Spleen (tissue), 11 donors: ENCODE data around the gene EPHB6. TPM values are rescaled to one million over a fixed set of nuclear protein-coding genes. Genes with fewer than 3 reads are reported as not detected.

Experiments used
- DNase-seq: peaks from one replicate; pipeline ENCODE4 v3.0.0-alpha.2; 2020
- H3K27ac ChIP-seq, 8 donors: fragments of 200-600 bp; sonication (generic) in 7 of 8; 1 replicate in 4 of 8; 2 replicates in 4 of 8; pipeline versions ENCODE4 v1.5.0 to v1.8.0; 2016 to 2021; ENCODE audit warnings: inconsistent platforms in 4 of 8, mild to moderate bottlenecking in 4 of 8, moderate library complexity in 1 of 8
- H3K27me3 ChIP-seq, 7 donors: fragments of 200-600 bp; sonication (generic) in 6 of 7; replicated peaks in 1 of 7; 1 replicate in 4 of 7; 2 replicates in 3 of 7; pipeline versions ENCODE4 v1.5.0 to v1.8.0; 2016 to 2021; ENCODE audit warnings: inconsistent platforms in 3 of 7, mild to moderate bottlenecking in 1 of 7
- H3K36me3 ChIP-seq, 6 donors: fragments of 200-600 bp; sonication (generic) in 5 of 6; 1 replicate in 4 of 6; 2 replicates in 2 of 6; pipeline versions ENCODE4 v1.5.0 to v1.8.0; 2016 to 2021; ENCODE audit warnings: inconsistent platforms in 2 of 6
- H3K4me1 ChIP-seq, 6 donors: fragments of 200-600 bp; sonication (generic) in 5 of 6; 1 replicate in 3 of 6; 2 replicates in 3 of 6; pipeline versions ENCODE4 v1.5.0 to v1.8.0; 2016 to 2021; ENCODE audit warnings: inconsistent platforms in 3 of 6
- H3K4me3 ChIP-seq, 8 donors: fragments of 200-600 bp; sonication (generic) in 7 of 8; 1 replicate in 4 of 8; 2 replicates in 4 of 8; pipeline versions ENCODE4 v1.5.0 to v1.8.0; 2016 to 2021; ENCODE audit warnings: inconsistent platforms in 4 of 8, mild to moderate bottlenecking in 4 of 8, moderate library complexity in 2 of 8
- H3K9me3 ChIP-seq, 8 donors: fragments of 200-600 bp; sonication (generic) in 7 of 8; 1 replicate in 4 of 8; 2 replicates in 4 of 8; pipeline versions ENCODE4 v1.5.0 to v1.8.0; 2016 to 2021; ENCODE audit warnings: inconsistent platforms in 4 of 8
- CTCF ChIP-seq, 11 experiments: fragments of 200-600 bp in 7 of 11; fragments of 450-650 bp in 4 of 11; sonication (generic) in 4 of 11; IDR thresholded peaks in 8 of 11; conservative IDR thresholded peaks in 3 of 11; 1 replicate in 7 of 11; 2 replicates in 4 of 11; pipeline versions ENCODE4 v1.4.0 to v1.8.0; 2016 to 2021; ENCODE audit warnings: antibody characterized with exemption in 11 of 11, inconsistent platforms in 4 of 11, mild to moderate bottlenecking in 1 of 11
- POLR2A ChIP-seq, 3 donors: fragments of 450-650 bp; IDR thresholded peaks; one replicate each; pipeline ENCODE4 v1.5.1; 2017; ENCODE audit warnings: antibody characterized with exemption in 3 of 3, mild to moderate bottlenecking in 1 of 3
- POLR2AphosphoS5 ChIP-seq, 3 donors: sonication (generic); formaldehyde crosslinking; IDR thresholded peaks; one replicate each; pipeline ENCODE4 v1.5.1; 2017; ENCODE audit warnings: antibody characterized with exemption in 3 of 3
- WGBS, 5 donors: extraction: QIAGEN DNeasy Blood & Tissue Kit in 3 of 5; methylation state at CpG; one replicate each; pipeline versions ENCODE4 v1.1.5 to v1.1.7; 2013 to 2018; 5-methylcytosine and 5-hydroxymethylcytosine counted together
- intact Hi-C: fragments of 100-400 bp; cut with DNase I; formaldehyde crosslinking; loops from one replicate; pipeline ENCODE4 v1.15.0; 2023; ENCODE audit warnings: low total_unique reads
- polyA plus RNA-seq, 3 donors: library from polyadenylated mRNA; stranded (reverse); fragments of 200-250 nt; gene quantifications; one replicate each; pipeline ENCODE4 v1.2.1, GENCODE V29; 2013
- total RNA-seq, 7 donors: library from RNA; depleted of rRNA in 3 of 7; stranded (reverse); fragments of >200 nt in 3 of 7; fragmentation: NEBNext Ultra II Directional in 4 of 7; extraction: Animal tissue kit (Norgen Biotek cat#: 25700) in 4 of 7; gene quantifications; one replicate each; pipeline versions ENCODE4 v1.1.0 to v1.2.1, GENCODE V29; 2016 to 2021
- donor health status: healthy with polysubstance abuse.
- donor health status: DM: no; HTN: no; CAD: no; lungs with moderate emphysema.
- donor health status: DM: no; HTN: no; CAD: no.
- donor health status: Bipolar disorder and iron deficiency.
- donor health status: healthy.
- donor health status: DM: no; HTN: no; CAD: no.
- donor health status: DM: yes; HTN: yes; CAD: no.

EPHB6 gene
- total and polyA plus RNA-seq, 10 donors, result 11.3 to 28.8 (median 13.9) TPM

- Histone ChIP-seq H3K36me3 (no peaks in the 10 kb centered on the region), H3K9me3 (no peaks in the 10 kb centered on the region), H3K4me1 (no peaks in the 10 kb centered on the region), H3K27ac (no peak overlapping the region), H3K27me3 (peaks cover 0 to 31% (median 0%) of the 10 kb centered on the region in 7 donors), H3K4me3 (no peak overlapping the region)
- intact Hi-C loops, result no loop called here
- WGBS, 5 donors, result 77 to 89% (median 87%) methylated on average over 3 of the region's 3 CpGs
- no peak for TF ChIP-seq POLR2AphosphoS5 (IDR thresholded peaks at IDR 0.05)
- TF ChIP-seq POLR2A (IDR thresholded peaks at IDR 0.05), result no peak
- TF ChIP-seq CTCF (IDR thresholded peaks at IDR 0.05 in 8 of 11, conservative IDR thresholded peaks at IDR 0.05 in 3 of 11), result no peak
- DNase-seq, result no peak
Observed at GRCh38 chr7:142896741-142897379, 42.0 kb downstream of the EPHB6 start.

DNA sequence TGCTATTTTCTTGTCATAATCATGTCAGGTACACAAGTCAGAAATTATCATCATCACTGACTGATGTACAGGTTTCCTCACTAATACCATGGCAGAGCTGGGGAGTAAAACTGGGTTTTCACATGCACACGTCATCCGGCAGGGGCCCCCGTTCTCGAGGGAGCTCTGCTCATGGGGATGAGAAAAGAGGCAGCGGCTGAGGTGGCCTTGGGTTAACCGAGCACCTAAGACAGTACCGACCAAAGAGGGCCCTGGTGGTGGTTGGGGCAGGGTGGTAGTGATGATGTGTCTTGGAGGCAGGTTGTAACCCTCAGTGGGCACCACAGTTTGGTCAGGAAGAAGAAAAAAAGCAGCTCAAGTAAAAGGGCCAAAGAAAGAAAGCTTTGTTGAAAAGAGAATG is 42.8 kb downstream of the EPHB6 start:
- intact Hi-C loops, result no loop called here
- Histone ChIP-seq H3K4me1 (no peaks in the 10 kb centered on the region), H3K4me3 (no peak overlapping the region), H3K27me3 (peaks cover 0 to 29% (median 0%) of the 10 kb centered on the region in 7 donors), H3K27ac (no peak overlapping the region), H3K36me3 (no peaks in the 10 kb centered on the region), H3K9me3 (no peaks in the 10 kb centered on the region)
- WGBS, 5 donors, result 82 to 94% (median 90%) methylated on average over 7 of the region's 7 CpGs
- TF ChIP-seq CTCF (IDR thresholded peaks at IDR 0.05 in 8 of 11, conservative IDR thresholded peaks at IDR 0.05 in 3 of 11) (no peak), POLR2AphosphoS5 (IDR thresholded peaks at IDR 0.05) (no peak), POLR2A (IDR thresholded peaks at IDR 0.05) (no peak)
- no peak for DNase-seq

DNA sequence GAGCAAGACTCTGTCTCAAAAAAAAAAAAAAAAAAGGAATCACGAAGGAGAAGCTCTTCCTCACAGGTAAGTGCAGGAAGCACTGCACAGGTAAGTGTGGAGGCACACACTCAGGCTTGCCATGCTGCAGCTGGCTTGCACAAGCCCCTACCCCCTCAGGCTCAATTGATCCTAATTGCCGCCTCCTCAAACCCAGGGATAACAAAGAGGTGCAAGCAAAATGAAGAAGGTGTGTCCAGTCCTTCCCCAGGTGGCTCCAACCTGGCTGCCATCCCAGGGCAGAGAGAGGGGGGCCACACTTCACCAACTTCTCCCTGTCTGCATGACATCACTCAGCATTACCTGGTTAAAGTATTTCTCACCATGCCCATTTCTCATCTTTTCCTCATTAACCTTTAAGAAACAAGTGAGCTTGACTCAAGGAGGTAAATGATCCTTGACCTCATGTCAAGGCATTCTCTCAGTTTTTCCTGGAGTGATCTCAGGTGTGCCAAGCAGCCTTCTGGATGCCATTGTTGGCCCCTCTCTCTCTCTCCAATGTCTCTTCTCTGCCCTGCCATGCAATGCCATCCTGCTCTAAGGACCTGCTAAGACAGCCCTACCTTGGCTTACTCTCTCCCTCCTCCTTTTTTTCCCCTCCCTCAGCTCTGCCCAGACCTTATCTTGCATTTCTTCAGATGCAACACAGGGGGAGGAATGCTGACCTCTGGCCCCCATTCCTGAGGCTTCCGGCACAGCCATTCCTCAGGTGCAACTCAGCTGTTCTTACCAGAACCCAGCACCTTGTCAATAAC is 43.7 kb downstream of the EPHB6 start:
- Histone ChIP-seq H3K9me3 (peaks cover 0 to 6% (median under 1%) of the 10 kb centered on the region in 8 donors), H3K27ac (no peak overlapping the region), H3K4me1 (no peaks in the 10 kb centered on the region), H3K36me3 (no peaks in the 10 kb centered on the region), H3K4me3 (no peak overlapping the region), H3K27me3 (peaks cover 0 to 29% (median 0%) of the 10 kb centered on the region in 7 donors)
- intact Hi-C loops, result no loop called here
- no peak for DNase-seq
- 75 to 92% (median 81%) methylated on average over 3 of the region's 3 CpGs for WGBS, 5 donors
- TF ChIP-seq POLR2AphosphoS5 (IDR thresholded peaks at IDR 0.05) (no peak), CTCF (IDR thresholded peaks at IDR 0.05 in 8 of 11, conservative IDR thresholded peaks at IDR 0.05 in 3 of 11) (no peak), POLR2A (IDR thresholded peaks at IDR 0.05) (no peak)

DNA sequence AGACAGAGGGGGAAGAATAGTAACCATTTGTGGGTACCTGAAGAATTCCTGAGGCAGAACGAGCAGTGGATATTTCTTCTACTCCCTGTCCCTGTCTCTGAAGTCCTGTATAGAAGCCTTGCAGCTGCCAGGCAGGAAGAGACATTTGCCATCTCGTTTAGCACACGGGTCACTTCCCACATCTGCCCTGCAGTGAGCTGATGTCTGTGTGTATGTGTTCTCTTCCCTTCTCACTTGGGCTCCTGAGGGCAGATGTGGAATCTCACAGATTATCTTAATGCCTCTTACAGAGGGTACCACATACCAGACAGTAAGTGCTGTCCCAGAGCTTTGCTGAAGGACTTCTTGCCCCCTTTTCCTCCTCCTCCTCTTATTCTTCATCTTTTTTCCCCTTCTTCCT is 44.8 kb downstream of the EPHB6 start:
- intact Hi-C loops, result loop anchor here (10.0 kb wide), 1 partner anchor 85 kb away; no protein-coding TSS in a partner anchor
- TF ChIP-seq POLR2A (IDR thresholded peaks at IDR 0.05) (no peak), POLR2AphosphoS5 (IDR thresholded peaks at IDR 0.05) (no peak), CTCF (IDR thresholded peaks at IDR 0.05 in 8 of 11, conservative IDR thresholded peaks at IDR 0.05 in 3 of 11) (no peak)
- WGBS, 5 donors, result 17 to 32% (median 28%) methylated on average over 3 of the region's 3 CpGs
- no peak overlapping the region for H3K27ac ChIP-seq
- no peak for DNase-seq
- no peak overlapping the region for H3K4me3 ChIP-seq
- peaks cover 0 to 29% (median 0%) of the 10 kb centered on the region in 7 donors for H3K27me3 ChIP-seq
- peaks cover 0 to 17% (median 11%) of the 10 kb centered on the region in 8 donors for H3K9me3 ChIP-seq
- H3K4me1 ChIP-seq, result no peaks in the 10 kb centered on the region
- H3K36me3 ChIP-seq, result no peaks in the 10 kb centered on the region
